ENCODE data around the gene PTPRN2. TPM values are rescaled to one million over a fixed set of nuclear protein-coding genes. Genes with fewer than 3 reads are reported as not detected.

Gene PTPRN2
- total and polyA plus RNA-seq, 2 donors (not counting 3 experiments of a cell fraction or from before 2014, with no cell fraction given): 0.62 to 0.88 TPM

GRCh38 chr7:157832421-157832820 is 755.2 kb downstream of the PTPRN2 start:
- FAIRE-seq (no peak), DNase-seq (ENCODE audit: low read depth, low spot score) (no peak)
- Histone ChIP-seq H3K4me2 (ENCODE audit: insufficient read depth, low read length) (no peak overlapping the region), H3K9ac (replicated peaks; ENCODE audit: extremely low read depth, insufficient read depth, low read length) (no peak overlapping the region), H3K9me3 (replicated peaks; ENCODE audit: control insufficient read depth, insufficient read depth, low read length) (peaks cover 15% of the 10 kb centered on the region), H3K4me1 (ENCODE audit: control insufficient read depth, extremely low read depth, insufficient read depth, low read length) (no peaks in the 10 kb centered on the region), H3K27ac (ENCODE audit: insufficient read depth, low read depth, low read length) (no peak overlapping the region), H4K20me1 (replicated peaks; ENCODE audit: control insufficient read depth, extremely low read depth, insufficient read depth, low read length) (no peaks in the 10 kb centered on the region), H3K79me2 (ENCODE audit: control insufficient read depth, insufficient read depth, low read length) (no peaks in the 10 kb centered on the region), H3K4me3 (replicated peaks in 1 of 3; ENCODE audit: insufficient read depth in 1 of 3, low read depth in 1 of 3, low read length in 3 of 3) (no peak overlapping the region), H2AFZ (ENCODE audit: low read depth, low read length) (no peak overlapping the region), H3K27me3 (ENCODE audit: control insufficient read depth in 2 of 2, insufficient read depth in 2 of 2, low read length in 2 of 2) (no peaks in the 10 kb centered on the region), H3K36me3 (ENCODE audit: control insufficient read depth in 2 of 2, extremely low read depth in 1 of 2, insufficient read depth in 2 of 2, low read length in 2 of 2) (no peaks in the 10 kb centered on the region), H3K9me1 (replicated peaks; ENCODE audit: control insufficient read depth, extremely low read depth, insufficient read depth, low read length) (no peaks in the 10 kb centered on the region)
- no peak for TF ChIP-seq POLR2A (IDR thresholded peaks at IDR 0.05; ENCODE audit: low read depth, low read length)
- TF ChIP-seq MAX (IDR thresholded peaks at IDR 0.05; ENCODE audit: insufficient read depth, insufficient read length): no peak
- no peak for TF ChIP-seq GATA2 (IDR thresholded peaks at IDR 0.05; ENCODE audit: insufficient read depth, insufficient read length, low read depth, low read length)
- TF ChIP-seq EZH2 (IDR thresholded peaks at IDR 0.05; ENCODE audit: borderline replicate concordance, low read depth, low read length, severe bottlenecking): no peak
- no peak for TF ChIP-seq FOS (IDR thresholded peaks at IDR 0.05; ENCODE audit: borderline replicate concordance, insufficient read depth, low read length)
- no peak for TF ChIP-seq CTCF (IDR thresholded peaks at IDR 0.05; ENCODE audit: extremely low read depth in 1 of 2, insufficient read depth in 1 of 2, low read depth in 1 of 2, low read length in 2 of 2)
- TF ChIP-seq JUN (IDR thresholded peaks at IDR 0.05; ENCODE audit: borderline replicate concordance, insufficient read depth, insufficient read length, low read depth): no peak
- no peak for TF ChIP-seq MYC (IDR thresholded peaks at IDR 0.05; ENCODE audit: low read depth, low read length)
- TF ChIP-seq POLR2AphosphoS5 (IDR thresholded peaks at IDR 0.05; ENCODE audit: insufficient read depth, low read depth, low read length): no peak
- no TSS peak for BruUV-seq (replicated peaks)
- CTCF ChIA-PET: no interaction called here
- intact Hi-C loops (cut with micrococcal nuclease) (no loop called here), dilution Hi-C loops (cut with MboI; ENCODE audit: extremely low pct_ligation_motif_present, low sequenced_read_pairs) (no loop called here)
- POLR2A ChIA-PET: no interaction called here

Data from endothelial cell of umbilical vein (primary cell).